GM12872 (cell line): ENCODE results near the gene ANXA6.

ENCODE experiments used
- TF ChIP-seq, protein P1 (sequence below): IDR thresholded peaks from 3 replicates; pipeline ENCODE4 v1.5.1; 2011; ENCODE audit warnings: low read depth, mild to moderate bottlenecking, low read length, moderate library complexity; ENCODE audit not compliant: insufficient read depth

Gene ANXA6

GRCh38 chr5:151140686-151141459 lies 16.7 kb downstream of the ANXA6 start:
- TF ChIP-seq, protein P1, sequence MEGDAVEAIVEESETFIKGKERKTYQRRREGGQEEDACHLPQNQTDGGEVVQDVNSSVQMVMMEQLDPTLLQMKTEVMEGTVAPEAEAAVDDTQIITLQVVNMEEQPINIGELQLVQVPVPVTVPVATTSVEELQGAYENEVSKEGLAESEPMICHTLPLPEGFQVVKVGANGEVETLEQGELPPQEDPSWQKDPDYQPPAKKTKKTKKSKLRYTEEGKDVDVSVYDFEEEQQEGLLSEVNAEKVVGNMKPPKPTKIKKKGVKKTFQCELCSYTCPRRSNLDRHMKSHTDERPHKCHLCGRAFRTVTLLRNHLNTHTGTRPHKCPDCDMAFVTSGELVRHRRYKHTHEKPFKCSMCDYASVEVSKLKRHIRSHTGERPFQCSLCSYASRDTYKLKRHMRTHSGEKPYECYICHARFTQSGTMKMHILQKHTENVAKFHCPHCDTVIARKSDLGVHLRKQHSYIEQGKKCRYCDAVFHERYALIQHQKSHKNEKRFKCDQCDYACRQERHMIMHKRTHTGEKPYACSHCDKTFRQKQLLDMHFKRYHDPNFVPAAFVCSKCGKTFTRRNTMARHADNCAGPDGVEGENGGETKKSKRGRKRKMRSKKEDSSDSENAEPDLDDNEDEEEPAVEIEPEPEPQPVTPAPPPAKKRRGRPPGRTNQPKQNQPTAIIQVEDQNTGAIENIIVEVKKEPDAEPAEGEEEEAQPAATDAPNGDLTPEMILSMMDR: no peak

DNA sequence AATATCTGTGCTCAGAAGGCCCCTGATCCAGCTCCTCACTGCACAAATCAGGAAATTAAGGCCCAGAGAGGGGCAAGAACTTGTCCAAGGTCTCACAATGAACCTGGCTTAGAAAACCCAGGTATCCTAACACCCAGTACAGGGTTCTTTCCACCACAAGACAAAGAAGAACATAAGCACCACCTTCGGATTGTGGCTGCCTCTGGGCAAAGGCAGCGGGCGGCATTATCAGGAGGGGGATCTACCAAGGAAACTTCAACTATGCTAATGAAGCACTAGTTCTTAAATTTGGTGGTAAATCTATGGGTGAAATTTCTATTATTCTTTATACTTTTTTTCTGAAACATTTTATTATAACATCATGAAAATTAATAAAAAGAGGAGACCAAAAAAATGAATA lies 17.9 kb downstream of the ANXA6 start:
- TF ChIP-seq, protein P1: no peak

GRCh38 chr5:151139015-151139414 lies 18.6 kb downstream of the ANXA6 start:
- TF ChIP-seq, protein P1: no peak

DNA sequence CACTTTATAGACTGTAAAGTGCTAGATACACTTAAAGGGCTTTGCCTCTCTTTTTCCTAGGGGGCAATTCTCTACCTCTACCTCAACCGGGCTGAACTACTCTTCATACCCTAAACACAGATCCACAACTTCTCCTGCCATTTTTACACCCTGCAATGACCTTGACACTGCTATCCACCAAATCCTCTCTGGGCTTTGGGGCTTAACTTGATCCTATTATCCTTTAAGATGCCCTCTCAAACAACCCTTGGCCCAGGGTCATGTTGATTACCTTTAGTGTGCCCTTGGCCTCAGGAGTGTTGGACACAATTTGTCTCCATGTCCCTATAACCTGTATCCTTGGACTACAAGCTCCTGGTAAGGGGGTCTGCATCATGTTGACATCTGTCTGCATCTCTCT lies 19.5 kb downstream of the ANXA6 start:
- TF ChIP-seq, protein P1: no peak

DNA sequence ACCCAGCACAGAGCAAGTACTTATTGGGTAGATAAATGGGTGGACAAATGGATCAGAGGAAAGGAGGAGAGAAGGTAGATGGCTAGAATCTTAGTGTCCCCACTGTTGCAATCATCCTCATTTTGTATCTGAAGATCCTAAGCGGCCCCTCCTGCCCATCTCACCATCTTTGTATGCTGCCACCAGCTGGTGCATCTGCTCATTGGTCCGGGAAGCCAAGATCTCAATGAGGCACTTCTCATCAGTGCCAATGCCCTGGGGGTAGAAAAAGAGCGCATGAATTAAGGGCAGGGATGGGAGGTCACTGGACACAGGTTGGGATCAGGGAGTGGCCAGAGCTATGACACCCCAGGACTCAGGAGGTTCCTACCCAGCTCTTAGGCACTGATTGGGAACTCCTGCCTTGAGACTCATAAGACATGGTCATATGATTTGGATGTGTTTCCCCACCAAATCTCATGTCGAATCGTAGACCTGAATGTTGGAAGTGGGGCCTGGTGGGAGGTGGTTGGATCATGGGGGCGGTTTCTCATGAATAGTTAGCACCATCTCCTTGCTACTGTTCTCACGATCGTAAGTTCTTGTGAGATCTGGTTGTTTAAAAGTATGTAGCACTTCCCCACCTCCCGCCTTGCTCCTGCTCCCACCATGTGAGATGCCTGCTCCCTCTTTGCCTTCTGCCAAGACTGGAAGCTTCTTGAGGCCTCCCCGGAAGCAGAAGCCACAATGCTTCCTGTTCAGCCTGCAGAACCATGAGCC lies 20.3 kb downstream of the ANXA6 start:
- TF ChIP-seq, protein P1: no peak

DNA sequence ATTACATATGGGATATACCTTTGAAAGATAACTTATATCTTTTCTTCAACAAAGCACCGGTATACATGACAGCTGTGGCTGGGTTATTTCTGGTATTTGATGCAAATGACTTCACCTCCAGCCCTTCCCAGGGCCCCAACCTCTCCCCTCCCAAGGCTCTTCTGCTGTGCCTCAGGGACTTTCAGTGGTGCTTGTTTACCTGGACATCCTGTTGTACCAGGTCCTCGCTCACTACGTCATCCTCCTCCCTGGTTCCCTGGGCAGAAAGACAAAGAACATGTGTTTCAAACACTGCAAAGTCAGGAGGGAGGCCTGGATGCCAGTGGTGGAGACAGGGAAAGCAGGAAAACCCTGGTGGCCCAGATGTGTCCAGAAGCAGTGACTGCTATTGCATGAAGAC lies 23.4 kb downstream of the ANXA6 start:
- TF ChIP-seq, protein P1: no peak

DNA sequence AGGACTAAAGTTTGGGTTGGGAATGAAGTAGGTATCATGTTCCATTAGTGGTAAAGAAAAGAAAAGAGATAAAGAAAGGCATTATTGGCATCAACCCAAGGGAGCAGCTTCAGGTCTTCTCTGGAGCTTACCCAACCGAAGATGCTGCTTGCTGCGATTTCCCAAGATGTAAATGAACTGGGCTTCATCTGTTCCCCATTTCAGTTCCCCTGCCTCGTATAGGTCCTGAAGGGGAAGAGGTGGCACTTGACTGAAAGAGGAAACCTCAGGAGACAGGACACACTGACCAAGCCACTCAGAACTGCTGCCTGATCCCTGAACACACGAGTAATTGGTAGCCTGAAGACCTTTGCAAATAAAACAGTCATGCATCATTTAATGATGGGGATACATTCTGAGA lies 24.6 kb downstream of the ANXA6 start:
- TF ChIP-seq, protein P1: no peak
